HuH-7.5 (cell line): ENCODE measurements around the gene SMPX.

ENCODE experiments used
- DNase-seq: peaks from one replicate; pipeline ENCODE4 v3.0.0; 2011; ENCODE audit warnings: low spot score

The SMPX gene

GRCh38 chrX:21656587-21657317, 101.2 kb downstream of the SMPX start:
- no peak for DNase-seq
